Kidney epithelial cell (primary cell): ENCODE data around the gene SLC35B4. TPM values are rescaled to one million over a fixed set of nuclear protein-coding genes. Genes with fewer than 3 reads are reported as not detected.

Source experiments
- DNase-seq: peaks from one replicate; pipeline ENCODE4 v3.0.0-alpha.2; 2010; ENCODE audit warnings: low read depth
- H3K27me3 ChIP-seq: 2 replicates; pipeline ENCODE4 v1.6.0; 2011; ENCODE audit warnings: low read length; ENCODE audit not compliant: control insufficient read depth, insufficient read depth
- H3K36me3 ChIP-seq: 2 replicates; pipeline ENCODE4 v1.5.1; 2011; ENCODE audit warnings: low read length; ENCODE audit not compliant: control insufficient read depth, insufficient read depth
- H3K4me3 ChIP-seq: 2 replicates; pipeline ENCODE4 v1.5.1; 2011; ENCODE audit warnings: low read depth, mild to moderate bottlenecking, control low read depth, low read length
- total RNA-seq: library from RNA; depleted of rRNA; stranded (reverse); fragments of >200 nt; gene quantifications from 2 replicates; pipeline ENCODE4 v1.2.3, GENCODE V29; 2015
- TF ChIP-seq, protein P1 (sequence below): IDR thresholded peaks from 2 replicates; pipeline ENCODE4 v1.5.1; 2011; ENCODE audit warnings: mild to moderate bottlenecking, moderate library complexity, low read length, control low read depth, inconsistent platforms; ENCODE audit not compliant: insufficient read depth, poor library complexity, severe bottlenecking

SLC35B4 gene
- total RNA-seq, 1 donor from 2014 or later: 10.6 TPM

DNA sequence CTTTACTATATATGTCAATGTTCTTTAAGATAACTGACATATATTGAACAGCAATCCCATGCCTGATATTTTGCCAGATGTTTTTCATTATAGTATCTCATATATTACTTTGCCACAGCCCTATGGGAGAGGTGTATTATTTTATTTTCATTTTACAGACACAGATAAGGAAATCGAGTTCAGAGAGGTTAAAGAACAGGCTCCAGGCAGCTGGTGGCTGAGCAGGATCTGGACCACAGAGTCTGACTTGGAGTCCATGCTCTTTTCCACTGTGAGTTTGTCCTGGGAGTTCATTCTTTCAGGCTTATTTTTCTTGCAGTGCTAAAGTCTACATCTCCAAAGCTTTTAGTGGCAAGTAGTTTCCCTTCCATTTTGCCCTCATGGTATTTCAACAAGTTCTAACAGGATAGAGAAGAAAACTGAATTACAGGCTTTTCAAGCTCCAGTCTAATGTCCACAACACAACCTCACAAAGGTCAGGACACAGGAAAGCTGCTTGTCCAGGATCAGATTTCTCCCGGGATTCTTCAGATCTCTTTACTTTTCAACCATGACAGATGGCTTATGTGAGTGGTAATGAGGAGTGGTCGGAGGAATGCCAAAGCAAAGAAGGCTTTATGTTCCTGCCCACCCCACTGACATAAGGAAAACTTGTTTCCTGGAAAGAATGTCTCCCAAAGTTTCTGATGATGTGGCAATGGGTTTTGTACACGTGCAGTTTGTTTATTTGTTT, 13.1 kb upstream of the SLC35B4 start:
- no peak for DNase-seq
- no peaks in the 10 kb centered on the region for H3K27me3 ChIP-seq
- TF ChIP-seq, protein P1, sequence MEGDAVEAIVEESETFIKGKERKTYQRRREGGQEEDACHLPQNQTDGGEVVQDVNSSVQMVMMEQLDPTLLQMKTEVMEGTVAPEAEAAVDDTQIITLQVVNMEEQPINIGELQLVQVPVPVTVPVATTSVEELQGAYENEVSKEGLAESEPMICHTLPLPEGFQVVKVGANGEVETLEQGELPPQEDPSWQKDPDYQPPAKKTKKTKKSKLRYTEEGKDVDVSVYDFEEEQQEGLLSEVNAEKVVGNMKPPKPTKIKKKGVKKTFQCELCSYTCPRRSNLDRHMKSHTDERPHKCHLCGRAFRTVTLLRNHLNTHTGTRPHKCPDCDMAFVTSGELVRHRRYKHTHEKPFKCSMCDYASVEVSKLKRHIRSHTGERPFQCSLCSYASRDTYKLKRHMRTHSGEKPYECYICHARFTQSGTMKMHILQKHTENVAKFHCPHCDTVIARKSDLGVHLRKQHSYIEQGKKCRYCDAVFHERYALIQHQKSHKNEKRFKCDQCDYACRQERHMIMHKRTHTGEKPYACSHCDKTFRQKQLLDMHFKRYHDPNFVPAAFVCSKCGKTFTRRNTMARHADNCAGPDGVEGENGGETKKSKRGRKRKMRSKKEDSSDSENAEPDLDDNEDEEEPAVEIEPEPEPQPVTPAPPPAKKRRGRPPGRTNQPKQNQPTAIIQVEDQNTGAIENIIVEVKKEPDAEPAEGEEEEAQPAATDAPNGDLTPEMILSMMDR: no peak
- H3K36me3 ChIP-seq: no peaks in the 10 kb centered on the region
- H3K4me3 ChIP-seq: no peak overlapping the region

DNA sequence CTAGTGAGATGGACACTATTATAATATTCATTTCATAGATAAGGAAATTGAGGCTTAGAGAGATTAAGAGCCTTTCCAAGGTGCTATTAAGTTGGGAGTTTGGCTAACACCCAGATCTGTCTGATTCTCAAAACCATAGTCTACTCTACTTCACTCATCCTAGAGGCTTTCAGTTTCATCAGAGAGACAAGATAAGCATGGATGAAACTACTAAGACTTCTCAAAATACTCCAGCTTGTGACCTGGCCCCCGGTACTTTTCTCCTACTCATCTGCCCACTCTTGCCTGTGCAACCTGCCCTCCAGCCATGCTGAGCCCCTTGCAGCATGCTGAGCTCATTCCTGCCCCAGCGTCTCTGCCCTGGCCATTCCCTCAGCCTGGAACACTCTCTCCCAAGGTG, 12.2 kb upstream of the SLC35B4 start:
- Histone ChIP-seq H3K4me3 (no peak overlapping the region), H3K27me3 (no peaks in the 10 kb centered on the region), H3K36me3 (no peaks in the 10 kb centered on the region)
- TF ChIP-seq, protein P1: no peak
- DNase-seq: no peak

DNA sequence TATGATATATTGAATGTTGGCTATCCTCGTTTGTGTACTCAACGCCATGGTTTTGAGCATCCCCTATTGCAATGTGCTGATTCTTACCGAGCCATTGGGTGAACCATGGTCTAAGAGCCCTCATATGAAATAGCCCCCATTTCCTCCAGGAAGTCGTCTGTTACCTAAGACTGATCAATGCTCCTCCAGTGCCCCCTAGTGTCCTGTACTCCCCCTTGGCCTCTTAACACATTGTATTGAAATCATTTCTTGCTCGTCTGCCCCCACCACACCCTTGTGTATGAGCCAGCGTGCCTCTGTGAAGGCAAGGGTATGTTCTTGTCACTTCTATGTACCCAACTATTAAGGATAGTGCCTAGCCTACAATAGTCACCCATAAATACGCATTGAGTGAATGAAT, 11.2 kb upstream of the SLC35B4 start:
- H3K27me3 ChIP-seq: no peaks in the 10 kb centered on the region
- no peak overlapping the region for H3K4me3 ChIP-seq
- TF ChIP-seq, protein P1: peak; percentile 42
- DNase-seq: no peak
- H3K36me3 ChIP-seq: no peaks in the 10 kb centered on the region

DNA sequence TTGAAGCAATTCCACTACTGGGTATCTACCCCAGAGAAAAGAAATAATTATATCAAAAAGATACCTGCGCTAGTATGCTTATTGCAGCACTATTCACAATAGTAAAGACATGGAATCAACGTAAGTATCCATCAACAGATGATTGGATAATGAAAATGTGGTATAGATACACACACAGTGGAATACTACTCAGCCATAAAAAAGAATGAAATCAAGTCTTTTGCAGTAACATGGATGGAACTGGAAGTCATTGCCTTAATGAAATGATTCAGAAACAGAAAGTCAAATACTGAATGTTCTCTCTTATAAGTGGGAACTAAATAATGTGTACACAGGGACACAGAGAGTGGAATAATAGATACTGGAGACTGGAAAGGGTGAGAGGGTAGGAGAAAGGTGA, 7.4 kb upstream of the SLC35B4 start:
- DNase-seq: no peak
- TF ChIP-seq, protein P1: no peak
- Histone ChIP-seq H3K27me3 (no peaks in the 10 kb centered on the region), H3K36me3 (no peaks in the 10 kb centered on the region), H3K4me3 (no peak overlapping the region)

DNA sequence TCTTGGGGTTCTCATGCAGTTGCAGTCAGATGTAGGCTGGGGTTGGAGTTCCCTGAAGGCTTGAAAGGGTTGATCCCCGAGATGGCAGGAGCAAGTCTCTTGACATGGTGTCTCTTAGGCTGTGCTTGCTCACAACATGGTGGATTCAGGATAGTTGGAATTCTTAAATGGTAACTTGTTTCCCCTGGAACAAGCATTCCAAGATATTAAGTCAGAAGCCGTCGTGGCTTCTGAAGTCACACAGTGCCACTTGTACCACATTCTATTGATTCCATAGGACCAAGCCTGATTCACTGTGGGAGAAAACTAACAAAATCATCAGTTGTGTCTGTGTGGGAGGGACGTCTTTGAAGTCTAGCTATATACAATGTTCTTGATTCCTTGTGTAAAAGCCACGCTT, 3.5 kb upstream of the SLC35B4 start:
- Histone ChIP-seq H3K27me3 (no peaks in the 10 kb centered on the region), H3K36me3 (no peaks in the 10 kb centered on the region), H3K4me3 (no peak overlapping the region)
- TF ChIP-seq, protein P1: no peak
- DNase-seq: no peak

DNA sequence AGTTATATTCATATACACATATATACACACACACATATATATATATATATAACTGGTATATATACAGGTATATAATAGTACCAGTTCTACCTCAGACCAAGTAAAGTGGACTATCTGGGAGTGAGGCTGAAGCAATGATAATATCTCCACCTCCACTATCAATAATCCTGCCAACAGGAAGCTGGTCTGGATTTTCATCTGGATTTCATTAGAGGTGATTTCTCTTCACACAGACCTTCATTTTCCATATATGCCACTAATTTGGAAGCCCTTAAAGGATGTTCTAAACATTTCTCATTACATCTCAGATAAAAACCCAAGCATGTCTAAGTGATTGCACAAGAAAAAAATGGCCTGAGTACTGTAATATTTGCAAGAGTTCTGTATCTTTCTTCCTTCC, 1.7 kb upstream of the SLC35B4 start:
- H3K36me3 ChIP-seq: no peaks in the 10 kb centered on the region
- DNase-seq: no peak
- TF ChIP-seq, protein P1: no peak
- H3K27me3 ChIP-seq: no peaks in the 10 kb centered on the region
- no peak overlapping the region for H3K4me3 ChIP-seq
